HL-60/S4 (cell line): ENCODE results near the gene CRAT.

Experiments
- in situ Hi-C: fragments of 300-500 bp; cut with MboI; formaldehyde crosslinking; loops from 2 replicates; pipeline ENCODE4 v1.14.3; 2022; ENCODE audit warnings: low sequenced_read_pairs

Gene CRAT

GRCh38 chr9:129110740-129111527, at the start of gene CRAT, which contains the start of gene PTPA:
CRAT (minus strand) TSS chr9:129110793; CDS start chr9:129110509, 284 bp downstream.
PTPA (plus strand) TSS chr9:129111415; CDS start chr9:129111601, 186 bp downstream.
- in situ Hi-C loops: no loop called here

GRCh38 chr9:129156163-129156562, 45.6 kb upstream of the CRAT start:
- in situ Hi-C loops: no loop called here

GRCh38 chr9:129154866-129155477, 44.4 kb upstream of the CRAT start:
- in situ Hi-C loops: no loop called here

GRCh38 chr9:129151469-129151868, 40.9 kb upstream of the CRAT start:
- in situ Hi-C loops: no loop called here

- in situ Hi-C loops: no loop called here
These were observed 40.1 kb upstream of the CRAT start for GRCh38 chr9:129150672-129151211.

GRCh38 chr9:129150122-129150521, 39.5 kb upstream of the CRAT start:
- in situ Hi-C loops: no loop called here

GRCh38 chr9:129149442-129149841, 38.8 kb upstream of the CRAT start:
- in situ Hi-C loops: no loop called here

- in situ Hi-C loops: no loop called here
These were observed 38.0 kb upstream of the CRAT start for GRCh38 chr9:129148463-129149204.

GRCh38 chr9:129146441-129146941, 35.9 kb upstream of the CRAT start:
- in situ Hi-C loops: no loop called here

- in situ Hi-C loops: no loop called here
These were observed 35.3 kb upstream of the CRAT start for GRCh38 chr9:129145841-129146292.

- in situ Hi-C loops: no loop called here
These were observed 34.7 kb upstream of the CRAT start for GRCh38 chr9:129145316-129145715.

GRCh38 chr9:129143031-129143927, 32.7 kb upstream of the CRAT start:
- in situ Hi-C loops: no loop called here

- in situ Hi-C loops: no loop called here
These were observed 31.7 kb upstream of the CRAT start for GRCh38 chr9:129142138-129142935.

- in situ Hi-C loops: no loop called here
These were observed 30.8 kb upstream of the CRAT start for GRCh38 chr9:129141066-129142041.

GRCh38 chr9:129140397-129141065, 29.9 kb upstream of the CRAT start:
- in situ Hi-C loops: no loop called here

- in situ Hi-C loops: loop anchor here (10.0 kb wide), 1 partner anchor 645 kb away; no protein-coding TSS in a partner anchor
These were observed 29.4 kb upstream of the CRAT start for GRCh38 chr9:129139993-129140396.

- in situ Hi-C loops: loop anchor here (10.0 kb wide), 1 partner anchor 645 kb away; no protein-coding TSS in a partner anchor
These were observed 28.8 kb upstream of the CRAT start for GRCh38 chr9:129139233-129139992.
